HUES64 (cell line): ENCODE measurements around the gene YKT6.
"Not testable (repeated sequence)": the region's sequence is repeated elsewhere in the genome, so short reads cannot be mapped to it uniquely, and the experiment has no call there.

ENCODE experiments used
- H3K27ac ChIP-seq: 2 replicates; pipeline ENCODE4 v1.7.0; 2013; ENCODE audit warnings: low read depth, low read length, inconsistent platforms
- H3K27me3 ChIP-seq: 2 replicates; pipeline ENCODE4 v1.6.1; 2013; ENCODE audit warnings: mild to moderate bottlenecking, low read length; ENCODE audit not compliant: insufficient read depth
- H3K36me3 ChIP-seq: 2 replicates; pipeline ENCODE4 v1.6.1; 2013; ENCODE audit warnings: mild to moderate bottlenecking, low read length; ENCODE audit not compliant: insufficient read depth
- H3K4me1 ChIP-seq: 2 replicates; pipeline ENCODE4 v1.6.1; 2013; ENCODE audit warnings: mild to moderate bottlenecking, low read length, moderate library complexity; ENCODE audit not compliant: insufficient read depth
- H3K4me3 ChIP-seq: 2 replicates; pipeline ENCODE4 v1.5.1; 2013; ENCODE audit warnings: mild to moderate bottlenecking, low read length, moderate library complexity
- H3K9ac ChIP-seq: 2 replicates; pipeline ENCODE4 v1.6.1; 2013; ENCODE audit warnings: mild to moderate bottlenecking, low read depth, low read length
- H3K9me3 ChIP-seq: 2 replicates; pipeline ENCODE4 v1.6.1; 2013; ENCODE audit warnings: low read depth, low read length; ENCODE audit not compliant: insufficient read depth
- WGBS: fragments of 150-250, 120-280 bp; methylation state at CpG from one replicate; pipeline ENCODE4 v1.1.7; 2013; ENCODE audit warnings: missing lambda C conversion rate; 5-methylcytosine and 5-hydroxymethylcytosine counted together

YKT6 gene

DNA sequence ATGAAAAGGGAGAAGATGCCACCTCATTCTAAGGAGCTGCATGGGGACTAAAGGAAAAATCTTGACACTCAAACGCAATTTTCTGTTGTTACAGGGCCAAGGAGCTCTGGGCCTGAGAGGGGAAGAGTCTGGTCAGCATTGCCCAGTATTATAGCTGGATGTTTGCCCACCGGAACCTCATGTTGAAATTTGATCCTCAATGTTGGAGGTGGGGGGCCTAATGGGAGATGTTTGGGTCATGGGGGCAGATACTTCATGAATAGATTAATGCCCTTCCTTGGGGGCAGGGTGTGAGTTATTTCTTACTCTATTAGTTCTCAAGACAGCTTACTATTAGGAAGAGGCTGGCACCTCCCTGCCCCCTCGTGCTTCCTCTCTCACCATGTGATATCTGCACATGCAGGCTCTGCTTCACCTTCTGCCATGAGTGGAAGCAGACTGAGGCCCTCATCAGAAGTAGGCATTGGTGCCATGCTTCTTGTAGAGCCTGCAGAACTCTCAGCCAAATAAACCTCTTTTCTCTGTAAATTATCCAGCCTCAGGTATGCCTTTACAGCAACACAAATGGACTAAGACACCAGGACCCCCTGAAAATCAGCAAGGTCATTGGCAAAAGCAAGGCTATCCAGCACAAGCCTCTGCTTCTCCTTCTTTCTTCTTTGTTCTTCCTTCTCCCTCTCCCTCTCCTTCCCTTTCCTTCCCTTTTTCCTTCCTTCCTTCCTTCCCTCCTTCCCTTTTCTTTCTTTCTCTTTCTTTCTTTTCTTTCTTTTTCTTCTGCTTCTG, 26.7 kb upstream of the YKT6 start:
- no peak overlapping the region for H3K4me3 ChIP-seq
- no peaks in the 10 kb centered on the region for H3K36me3 ChIP-seq
- peaks cover 11% of the 10 kb centered on the region; the same call in 1 of the 2 replicates for H3K4me1 ChIP-seq
- WGBS = 87% methylated on average over 3 of the region's 3 CpGs
- H3K27ac ChIP-seq = no peak overlapping the region
- H3K9ac ChIP-seq = no peak overlapping the region
- no peaks in the 10 kb centered on the region for H3K27me3 ChIP-seq
- H3K9me3 ChIP-seq = no peaks in the 10 kb centered on the region

- H3K4me1 ChIP-seq = peaks cover 11% of the 10 kb centered on the region; the same call in 1 of the 2 replicates
- not testable (repeated sequence) for H3K27ac ChIP-seq, H3K9me3 ChIP-seq, H3K9ac ChIP-seq, H3K4me3 ChIP-seq, H3K36me3 ChIP-seq, H3K27me3 ChIP-seq
- 86% methylated on average over 1 of the region's 1 CpG for WGBS
Measured at GRCh38 chr7:44174694-44174948, 26.2 kb upstream of the YKT6 start.

GRCh38 chr7:44175730-44176129, 25.0 kb upstream of the YKT6 start:
- Histone ChIP-seq H3K4me1 (peaks cover 11% of the 10 kb centered on the region; the same call in 1 of the 2 replicates), H3K27ac (no peak overlapping the region), H3K9ac (no peak overlapping the region), H3K4me3 (no peak overlapping the region), H3K9me3 (no peaks in the 10 kb centered on the region), H3K36me3 (no peaks in the 10 kb centered on the region), H3K27me3 (no peaks in the 10 kb centered on the region)
- WGBS = 83% methylated on average over 3 of the region's 3 CpGs

DNA sequence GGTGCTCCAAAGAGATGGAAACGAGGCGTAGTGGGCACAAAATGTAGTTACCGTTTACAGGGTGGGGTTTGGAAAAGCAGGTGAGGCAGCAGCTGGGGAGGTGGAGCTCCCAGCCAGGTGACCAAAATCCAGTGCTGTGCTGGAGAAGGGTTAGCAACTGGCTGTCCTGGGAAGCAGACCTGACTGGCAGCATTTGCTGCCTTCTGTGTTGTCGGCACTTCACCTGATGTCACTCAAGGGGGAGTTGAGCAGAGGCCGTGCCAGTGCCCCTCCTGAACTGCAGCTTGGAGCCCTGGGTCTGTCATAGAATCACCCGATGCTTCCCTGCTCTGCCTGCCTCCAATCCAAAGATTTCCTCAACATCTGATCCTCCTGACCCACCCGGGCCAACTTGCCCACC, 24.3 kb upstream of the YKT6 start:
- Histone ChIP-seq H3K9ac (no peak overlapping the region), H3K36me3 (no peaks in the 10 kb centered on the region), H3K4me3 (no peak overlapping the region), H3K27me3 (no peaks in the 10 kb centered on the region), H3K27ac (no peak overlapping the region), H3K9me3 (no peaks in the 10 kb centered on the region), H3K4me1 (peaks cover 11% of the 10 kb centered on the region; the same call in 1 of the 2 replicates)
- WGBS = 93% methylated on average over 7 of the region's 7 CpGs

GRCh38 chr7:44177570-44178131, 23.1 kb upstream of the YKT6 start:
- Histone ChIP-seq H3K27me3 (no peaks in the 10 kb centered on the region), H3K36me3 (no peaks in the 10 kb centered on the region), H3K9me3 (no peaks in the 10 kb centered on the region), H3K9ac (no peak overlapping the region), H3K4me1 (peaks cover 11% of the 10 kb centered on the region; the same call in 1 of the 2 replicates), H3K27ac (no peak overlapping the region), H3K4me3 (no peak overlapping the region)
- 76% methylated on average over 4 of the region's 4 CpGs for WGBS

DNA sequence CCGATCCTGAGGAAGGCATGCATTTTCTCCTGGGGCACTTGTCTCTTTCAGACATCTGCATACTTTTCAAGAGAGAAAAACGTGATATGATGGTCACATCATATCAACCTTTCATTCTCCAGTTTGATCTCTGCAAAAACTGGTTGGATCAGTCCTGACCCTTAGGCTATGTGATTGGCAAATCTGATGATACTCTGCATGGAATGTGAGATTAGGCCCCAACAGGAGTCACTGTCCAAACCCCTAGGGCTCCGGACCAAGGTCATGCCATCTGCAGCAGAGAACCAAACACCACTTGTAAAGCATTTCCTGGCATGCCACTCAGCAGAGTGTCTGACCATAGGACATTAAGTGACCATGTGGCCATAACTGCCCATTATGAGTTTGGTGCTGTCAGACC, 20.1 kb upstream of the YKT6 start:
- Histone ChIP-seq H3K36me3 (no peaks in the 10 kb centered on the region), H3K4me3 (no peak overlapping the region), H3K27ac (no peak overlapping the region), H3K9me3 (no peaks in the 10 kb centered on the region), H3K9ac (no peak overlapping the region), H3K4me1 (peaks cover 22% of the 10 kb centered on the region; the same call in 1 of the 2 replicates), H3K27me3 (no peaks in the 10 kb centered on the region)
- 90% methylated on average over 3 of the region's 3 CpGs for WGBS

GRCh38 chr7:44182827-44183226, 18.0 kb upstream of the YKT6 start:
- Histone ChIP-seq H3K36me3 (no peaks in the 10 kb centered on the region), H3K4me3 (no peak overlapping the region), H3K9me3 (no peaks in the 10 kb centered on the region), H3K27me3 (no peaks in the 10 kb centered on the region), H3K27ac (no peak overlapping the region), H3K9ac (no peak overlapping the region), H3K4me1 (peaks cover 12% of the 10 kb centered on the region; the same call in 1 of the 2 replicates)
- WGBS = 86% methylated on average over 5 of the region's 5 CpGs

GRCh38 chr7:44183386-44183785, 17.4 kb upstream of the YKT6 start:
- 78% methylated on average over 2 of the region's 2 CpGs for WGBS

GRCh38 chr7:44184206-44184872, 16.4 kb upstream of the YKT6 start:
- WGBS = 74% methylated on average over 15 of the region's 16 CpGs
- Histone ChIP-seq H3K27ac (no peak overlapping the region), H3K36me3 (no peaks in the 10 kb centered on the region), H3K4me1 (peaks cover 12% of the 10 kb centered on the region; the same call in 1 of the 2 replicates), H3K27me3 (no peaks in the 10 kb centered on the region), H3K9me3 (no peaks in the 10 kb centered on the region), H3K9ac (no peak overlapping the region), H3K4me3 (no peak overlapping the region)

More at GRCh38 chr7:44183386-44183785, 17.4 kb upstream of the YKT6 start:
- Histone ChIP-seq H3K36me3 (no peaks in the 10 kb centered on the region), H3K27ac (no peak overlapping the region), H3K9me3 (no peaks in the 10 kb centered on the region), H3K27me3 (no peaks in the 10 kb centered on the region), H3K4me1 (peaks cover 12% of the 10 kb centered on the region; the same call in 1 of the 2 replicates), H3K4me3 (no peak overlapping the region), H3K9ac (no peak overlapping the region)

GRCh38 chr7:44184873-44185446, 15.8 kb upstream of the YKT6 start:
- Histone ChIP-seq H3K27ac (no peak overlapping the region), H3K9me3 (no peaks in the 10 kb centered on the region), H3K9ac (no peak overlapping the region), H3K36me3 (no peaks in the 10 kb centered on the region), H3K4me3 (no peak overlapping the region), H3K27me3 (no peaks in the 10 kb centered on the region), H3K4me1 (peaks cover 12% of the 10 kb centered on the region; the same call in 1 of the 2 replicates)
- WGBS = no CpG with 5 or more reads among the region's 2 CpGs

DNA sequence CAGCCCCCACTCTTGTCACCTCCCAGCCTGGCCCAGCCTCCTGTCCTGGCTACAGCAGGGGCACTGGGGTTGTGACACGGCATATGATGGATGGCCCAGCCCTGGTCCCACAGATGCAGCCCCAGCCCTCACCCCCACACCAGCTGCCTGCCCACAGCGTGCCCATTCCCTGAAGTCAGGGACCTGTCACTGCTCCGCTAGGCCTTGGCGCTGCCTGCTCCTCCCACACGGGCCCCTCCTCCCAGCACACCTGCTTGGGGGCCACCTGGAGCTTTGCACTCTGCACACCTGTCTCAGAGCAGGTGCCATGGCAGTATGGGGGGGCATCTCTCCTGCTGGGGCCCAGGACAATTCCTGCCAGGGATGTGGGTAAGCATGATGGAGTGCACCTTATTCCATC, 15.0 kb upstream of the YKT6 start:
- no peak overlapping the region for H3K27ac ChIP-seq
- 84% methylated on average over 5 of the region's 5 CpGs for WGBS
- no peaks in the 10 kb centered on the region for H3K36me3 ChIP-seq
- peaks cover 12% of the 10 kb centered on the region; the same call in 1 of the 2 replicates for H3K4me1 ChIP-seq
- no peak overlapping the region for H3K9ac ChIP-seq
- no peaks in the 10 kb centered on the region for H3K27me3 ChIP-seq
- H3K9me3 ChIP-seq = no peaks in the 10 kb centered on the region
- H3K4me3 ChIP-seq = no peak overlapping the region
